Endometrial microvascular endothelial cells (primary cell): ENCODE measurements around the gene RSPO4. TPM values are rescaled to one million over a fixed set of nuclear protein-coding genes. Genes with fewer than 3 reads are reported as not detected.
"Not testable (repeated sequence)": the region's sequence is repeated elsewhere in the genome, so short reads cannot be mapped to it uniquely, and the experiment has no call there.

Source experiments
- in situ Hi-C: cut with HindIII; loops from 2 replicates; pipeline ENCODE4 v1.10.0; 2017; ENCODE audit warnings: low sequenced_read_pairs, low pct_unique_long_range_greater_than_20kb; ENCODE audit errors: inconsistent ontology term
- total RNA-seq: library from RNA; depleted of rRNA; stranded (reverse); fragments of >200 nt; gene quantifications from one replicate; pipeline ENCODE4 v1.2.3, GENCODE V29; 2015; ENCODE audit errors: inconsistent ontology term

Gene RSPO4
- not detected for total RNA-seq

GRCh38 chr20:1001911-1002681 is at the start of gene RSPO4:
RSPO4 (minus strand) TSS chr20:1002311; CDS start chr20:1002164, 147 bp downstream.
- in situ Hi-C loops = no loop called here

DNA sequence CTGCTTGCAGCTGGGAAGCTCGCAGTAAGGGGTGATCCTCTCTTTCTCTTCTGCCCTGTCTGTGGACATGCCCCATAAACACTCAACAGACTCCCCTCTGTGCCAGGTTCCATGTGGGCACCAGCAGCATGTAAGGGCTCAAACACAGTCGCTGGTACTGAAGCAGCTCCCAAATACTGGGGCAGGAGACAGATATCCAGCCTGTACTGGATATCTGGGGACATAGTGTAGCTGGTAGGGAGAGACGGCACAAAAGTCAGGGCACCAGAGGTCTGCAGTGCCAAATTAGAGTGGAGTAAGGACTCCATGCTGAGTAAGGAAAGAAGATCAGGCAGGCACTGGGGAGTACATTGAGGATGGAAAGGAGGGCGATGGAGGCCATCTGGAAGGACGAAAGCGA is 48.3 kb upstream of the RSPO4 start:
- in situ Hi-C loops = no loop called here

- in situ Hi-C loops = no loop called here
Observed at GRCh38 chr20:1045860-1046418, 43.8 kb upstream of the RSPO4 start.

DNA sequence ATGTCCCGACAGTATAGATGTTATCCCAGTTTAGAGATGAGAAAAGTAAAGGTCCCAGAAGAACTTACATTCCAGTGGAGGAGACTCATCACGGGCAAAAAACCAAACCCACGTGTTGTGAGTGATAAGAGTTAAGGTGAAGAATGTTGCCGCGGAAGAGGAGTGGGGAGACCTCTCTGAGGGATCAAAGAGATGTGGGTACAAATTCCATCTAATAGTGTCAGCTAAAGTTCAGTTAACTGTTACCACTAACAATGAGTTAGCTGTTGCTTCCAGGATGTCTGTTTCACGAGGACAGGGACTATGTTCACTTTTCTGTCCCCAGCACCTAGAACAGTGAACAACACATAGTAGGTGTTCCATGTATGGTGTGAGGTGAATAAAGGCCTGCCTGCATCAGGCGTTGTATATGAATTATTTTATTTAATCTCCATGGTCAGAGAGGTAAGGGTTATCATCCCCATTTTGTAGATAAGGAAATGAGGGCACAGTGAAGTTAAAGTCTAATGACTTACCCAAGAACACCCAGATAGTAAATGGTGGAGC is 39.8 kb upstream of the RSPO4 start:
- in situ Hi-C loops = no loop called here

- in situ Hi-C loops = no loop called here
Observed at GRCh38 chr20:1038205-1038604, 36.1 kb upstream of the RSPO4 start.

DNA sequence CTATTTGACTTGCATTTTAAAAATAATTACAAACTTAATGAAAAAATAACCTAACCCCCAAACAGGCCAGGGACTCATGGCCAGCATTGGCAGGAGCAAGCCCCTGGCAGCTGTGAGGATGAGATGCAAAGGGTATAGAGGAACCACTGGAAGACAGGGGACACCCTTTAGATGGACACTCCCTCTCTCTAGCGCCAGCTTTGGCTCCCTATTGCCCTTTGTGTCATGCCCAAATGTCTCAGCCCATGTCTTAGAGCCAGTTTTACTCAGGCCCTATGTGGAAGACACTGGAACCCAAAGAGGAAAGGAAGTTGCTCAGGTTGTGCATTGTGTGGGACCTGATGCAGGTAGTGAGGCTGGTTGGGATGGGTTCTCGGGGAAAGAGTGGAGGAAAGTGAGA is 34.9 kb upstream of the RSPO4 start:
- in situ Hi-C loops = no loop called here

DNA sequence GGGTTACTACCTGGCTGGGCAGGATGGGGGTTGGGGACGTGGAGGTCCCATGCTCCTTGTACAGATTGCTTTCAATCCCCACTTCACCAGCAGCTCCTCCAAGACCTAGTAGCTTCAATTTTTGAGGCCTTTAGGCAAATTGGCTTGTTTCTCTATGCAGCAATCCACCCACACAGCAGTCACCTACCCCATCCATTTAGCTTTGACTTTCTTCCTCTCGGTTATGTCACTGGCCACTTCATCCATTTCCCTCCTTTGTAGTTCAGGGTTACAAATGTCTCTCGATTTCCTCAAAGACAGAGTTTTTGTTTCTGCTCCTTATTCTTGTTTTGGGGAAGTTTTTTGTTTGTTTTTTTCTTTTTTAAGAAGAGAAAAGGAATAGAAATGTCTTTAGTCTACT is 33.4 kb upstream of the RSPO4 start:
- in situ Hi-C loops = no loop called here

GRCh38 chr20:1034415-1034789 is 32.3 kb upstream of the RSPO4 start:
- in situ Hi-C loops = no loop called here

- in situ Hi-C loops = no loop called here
Observed at GRCh38 chr20:1033751-1034414, 31.8 kb upstream of the RSPO4 start.

DNA sequence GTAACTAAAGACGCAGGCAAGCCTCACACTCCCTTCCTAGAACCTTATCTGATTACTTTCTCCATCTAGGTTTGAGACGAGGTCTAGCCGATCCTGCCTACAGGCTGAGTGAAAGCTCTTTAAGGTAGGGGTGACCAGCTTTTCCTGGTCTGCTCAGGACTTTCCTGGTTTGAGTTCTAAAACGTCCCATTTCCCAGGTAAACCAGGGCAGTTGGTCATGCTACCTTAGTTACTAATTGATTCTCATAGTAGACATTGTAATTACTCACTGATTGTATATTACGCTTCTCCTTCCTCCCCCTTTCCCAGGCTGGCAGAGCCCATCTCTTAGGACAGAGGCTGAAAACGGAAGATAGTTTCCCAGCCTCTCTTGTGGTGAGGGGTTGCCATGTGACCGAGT is 27.9 kb upstream of the RSPO4 start:
- in situ Hi-C loops = no loop called here

DNA sequence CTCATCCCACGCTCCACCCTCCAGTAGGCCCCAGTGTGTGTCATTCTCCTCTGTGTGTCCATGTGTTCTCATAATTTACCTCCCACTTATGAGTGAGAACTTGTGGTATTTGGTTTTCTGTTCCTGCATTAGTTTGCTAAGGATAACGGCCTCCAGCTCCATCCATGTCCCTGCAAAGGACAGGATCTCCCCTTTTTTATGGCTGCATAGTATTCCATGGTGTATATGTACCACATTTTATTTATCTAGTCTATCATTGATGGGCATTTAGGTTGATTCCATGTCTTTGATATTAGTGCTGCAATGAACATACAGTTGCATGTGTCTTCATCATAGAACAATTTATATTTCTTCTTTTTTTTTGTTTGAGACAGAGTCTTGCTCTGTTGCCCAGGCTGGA is 24.1 kb upstream of the RSPO4 start:
- in situ Hi-C loops = not testable (repeated sequence)

DNA sequence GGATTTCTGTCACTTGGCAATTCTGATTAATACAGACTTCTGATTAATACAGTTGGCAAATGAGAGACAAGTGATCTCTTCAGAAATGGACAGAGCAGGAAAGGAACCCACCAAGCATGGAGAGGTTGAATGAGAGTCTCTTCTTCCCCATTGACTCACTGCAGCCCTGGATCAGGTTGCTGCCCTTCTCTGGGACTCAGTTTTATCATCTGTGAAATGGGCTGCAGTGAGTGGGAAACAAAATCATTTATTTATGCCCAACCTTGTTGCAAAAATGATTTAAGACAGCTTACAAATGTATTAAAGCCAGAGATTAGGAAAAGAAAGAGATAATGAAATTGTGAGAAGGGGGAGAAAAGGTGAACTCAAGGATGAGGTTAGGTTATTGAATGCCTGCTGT is 20.8 kb upstream of the RSPO4 start:
- in situ Hi-C loops = no loop called here

DNA sequence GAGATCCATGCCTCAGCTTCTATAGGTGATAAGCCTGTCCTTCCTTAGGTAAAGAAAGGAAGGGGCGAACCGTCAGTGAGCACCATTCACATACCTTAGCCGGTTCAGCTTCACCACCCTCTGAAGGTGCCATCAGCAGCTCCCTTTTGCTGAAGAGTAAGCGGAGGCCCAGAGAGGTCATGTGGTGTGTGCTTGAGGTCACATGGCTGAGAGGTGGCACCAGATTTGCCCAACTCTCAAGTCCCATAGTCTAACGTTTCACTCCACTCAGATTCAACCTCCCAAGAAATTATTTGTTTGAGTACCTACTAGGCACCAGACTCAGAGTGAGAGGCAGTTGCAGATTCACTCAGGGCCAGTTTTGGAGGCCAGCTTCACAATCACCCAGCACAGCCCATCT is 18.5 kb upstream of the RSPO4 start:
- in situ Hi-C loops = no loop called here

GRCh38 chr20:1019344-1019743 is 17.2 kb upstream of the RSPO4 start:
- in situ Hi-C loops = no loop called here

- in situ Hi-C loops = no loop called here
Observed at GRCh38 chr20:1017677-1018076, 15.6 kb upstream of the RSPO4 start.

DNA sequence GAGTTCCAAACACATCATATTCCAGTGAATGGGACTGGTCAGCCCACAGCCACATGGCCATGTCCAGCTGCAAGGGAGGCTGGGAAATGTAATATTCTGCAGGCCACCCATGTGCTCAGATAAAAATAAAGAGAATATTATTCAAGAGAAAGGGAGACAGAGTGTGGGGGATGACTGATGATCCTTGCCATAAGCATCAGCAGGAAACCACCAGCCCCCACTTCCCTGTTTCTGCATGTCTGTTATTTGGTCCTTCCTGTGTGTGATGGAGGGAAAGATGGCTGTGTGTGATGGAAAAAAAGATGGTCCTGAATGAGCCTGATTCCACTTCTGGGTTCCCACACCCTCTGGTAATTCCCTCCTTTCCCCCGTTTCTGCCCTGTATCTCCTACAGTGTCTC is 13.1 kb upstream of the RSPO4 start:
- in situ Hi-C loops = no loop called here

DNA sequence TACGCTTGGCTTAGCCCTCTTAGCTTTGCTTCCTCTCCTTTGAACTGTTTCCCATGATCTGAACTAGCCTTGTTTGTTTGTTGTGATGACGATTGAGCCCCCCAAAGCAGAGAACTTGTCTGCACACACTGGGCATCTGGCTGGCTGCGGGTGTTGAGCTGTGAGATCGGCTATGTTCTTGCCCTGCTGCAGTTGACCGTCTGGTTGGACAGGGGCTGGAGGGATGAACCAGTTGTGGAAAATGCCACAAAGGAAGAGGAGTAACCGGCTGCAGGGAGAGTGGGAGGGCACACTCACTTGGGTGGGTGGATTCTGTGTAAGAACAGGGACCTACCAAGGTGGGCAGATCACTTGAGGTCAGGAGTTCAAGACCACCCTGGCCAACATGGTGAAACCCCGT is 12.4 kb upstream of the RSPO4 start:
- in situ Hi-C loops = no loop called here

DNA sequence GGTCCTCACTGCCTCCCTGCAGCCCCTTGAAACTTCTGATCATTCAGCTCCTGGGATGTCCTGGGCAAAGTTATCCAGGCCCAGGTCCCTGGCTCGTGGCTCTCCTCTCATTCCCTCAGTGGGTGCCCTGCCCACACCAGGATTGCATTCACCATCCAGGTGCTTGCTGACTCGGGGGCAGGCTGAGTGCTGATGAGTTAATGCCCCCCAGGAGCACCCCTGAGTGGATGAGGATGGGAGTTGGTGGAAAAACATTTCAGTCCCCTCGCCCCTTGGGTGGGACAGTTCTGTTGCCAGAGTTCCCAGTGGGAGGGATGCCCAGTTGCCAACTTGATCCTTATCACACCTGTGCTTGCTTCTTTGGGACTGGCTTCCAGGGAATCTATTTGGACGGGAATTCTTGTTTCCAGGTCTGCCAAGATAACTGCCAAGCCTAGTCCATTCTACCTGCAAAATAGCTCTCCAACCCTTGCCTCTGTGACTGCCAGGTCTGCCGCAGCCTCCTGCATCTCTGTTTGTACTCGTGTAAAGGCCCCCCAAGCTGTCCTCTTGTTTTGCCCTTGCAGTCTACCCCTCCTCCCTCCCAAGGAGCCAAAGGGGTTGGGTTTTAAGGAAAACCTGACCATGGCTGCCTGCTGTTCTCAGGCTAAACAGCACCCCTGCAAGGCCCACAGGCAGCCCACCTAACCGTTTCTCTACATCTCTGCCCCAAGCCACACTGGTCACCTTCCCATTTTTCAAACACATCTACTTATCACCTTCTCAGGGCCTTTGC is 11.6 kb upstream of the RSPO4 start:
- in situ Hi-C loops = no loop called here

- in situ Hi-C loops = no loop called here
Observed at GRCh38 chr20:1012359-1013168, 10.5 kb upstream of the RSPO4 start.
